Panc1 (cell line): ENCODE data around the gene LRRC4.

Experiments used
- POLR2AphosphoS5 ChIP-seq: IDR thresholded peaks from 2 replicates; pipeline ENCODE4 v1.6.1; 2012; ENCODE audit warnings: mild to moderate bottlenecking, low read depth, low read length, moderate library complexity
- TF ChIP-seq, protein P1 (sequence below): fragments of 450-650 bp; IDR thresholded peaks from 2 replicates; pipeline ENCODE4 v1.5.1; 2017; ENCODE audit warnings: mild to moderate bottlenecking

DNA sequence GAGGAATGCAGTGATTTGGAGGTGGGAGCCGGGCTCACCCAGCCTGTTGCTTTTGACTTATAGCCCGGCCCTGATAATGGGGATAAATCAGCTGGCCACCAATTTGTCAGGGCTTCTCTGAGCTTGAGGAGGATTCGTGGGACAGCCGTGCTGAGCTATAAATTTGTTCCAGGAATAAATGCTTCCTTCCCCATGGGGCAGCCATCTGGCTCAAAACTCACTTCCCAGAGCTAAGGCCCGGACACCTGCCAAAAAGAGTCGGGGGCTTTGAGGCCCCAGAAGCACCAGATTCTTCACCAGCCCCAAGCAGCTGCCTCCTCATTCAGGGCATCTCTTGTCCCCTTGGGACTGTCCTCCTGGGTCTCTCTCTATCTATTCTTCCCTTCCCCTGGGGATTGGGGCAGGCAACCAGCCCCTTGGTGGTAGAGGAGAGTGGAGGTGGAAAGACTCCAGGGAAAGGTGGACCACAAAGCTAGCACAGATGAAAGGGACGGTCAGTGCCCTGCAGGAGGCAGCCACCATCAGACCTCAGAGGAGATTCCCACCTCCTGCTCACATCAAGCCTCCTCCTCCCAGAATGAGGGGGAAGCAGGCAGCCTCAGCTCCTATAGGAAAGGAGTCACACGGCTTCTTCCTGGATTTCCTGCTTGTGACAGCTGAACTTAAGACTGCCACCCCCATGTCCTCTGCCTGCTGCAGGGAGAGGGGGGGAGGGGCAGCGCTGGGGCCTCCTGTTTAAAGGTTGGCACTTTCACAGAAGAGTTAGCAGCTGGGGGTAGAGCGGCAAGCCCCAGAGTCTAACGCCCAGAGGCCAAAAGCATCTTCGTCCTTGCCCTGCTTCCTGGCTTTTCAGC is 44.2 kb upstream of the LRRC4 start:
- TF ChIP-seq, protein P1, sequence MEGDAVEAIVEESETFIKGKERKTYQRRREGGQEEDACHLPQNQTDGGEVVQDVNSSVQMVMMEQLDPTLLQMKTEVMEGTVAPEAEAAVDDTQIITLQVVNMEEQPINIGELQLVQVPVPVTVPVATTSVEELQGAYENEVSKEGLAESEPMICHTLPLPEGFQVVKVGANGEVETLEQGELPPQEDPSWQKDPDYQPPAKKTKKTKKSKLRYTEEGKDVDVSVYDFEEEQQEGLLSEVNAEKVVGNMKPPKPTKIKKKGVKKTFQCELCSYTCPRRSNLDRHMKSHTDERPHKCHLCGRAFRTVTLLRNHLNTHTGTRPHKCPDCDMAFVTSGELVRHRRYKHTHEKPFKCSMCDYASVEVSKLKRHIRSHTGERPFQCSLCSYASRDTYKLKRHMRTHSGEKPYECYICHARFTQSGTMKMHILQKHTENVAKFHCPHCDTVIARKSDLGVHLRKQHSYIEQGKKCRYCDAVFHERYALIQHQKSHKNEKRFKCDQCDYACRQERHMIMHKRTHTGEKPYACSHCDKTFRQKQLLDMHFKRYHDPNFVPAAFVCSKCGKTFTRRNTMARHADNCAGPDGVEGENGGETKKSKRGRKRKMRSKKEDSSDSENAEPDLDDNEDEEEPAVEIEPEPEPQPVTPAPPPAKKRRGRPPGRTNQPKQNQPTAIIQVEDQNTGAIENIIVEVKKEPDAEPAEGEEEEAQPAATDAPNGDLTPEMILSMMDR: no peak
- TF ChIP-seq POLR2AphosphoS5: no peak
